Skin epidermis (tissue), 12 donors: Measurements from ENCODE around the gene NECTIN1.

Experiments
- H3K27ac ChIP-seq, 21 experiments: fragments of 200-600 bp; sonication (generic) in 11 of 21; one replicate each; pipeline ENCODE4 v1.5.0; 2020; ENCODE audit warnings: mild to moderate bottlenecking in 3 of 21, inconsistent platforms in 2 of 21, moderate library complexity in 2 of 21
- H3K4me3 ChIP-seq, 7 experiments: fragments of 200-600 bp; sonication (generic) in 2 of 7; one replicate each; pipeline ENCODE4 v1.5.0; 2020; ENCODE audit warnings: inconsistent platforms in 2 of 7, mild to moderate bottlenecking in 2 of 7, moderate library complexity in 1 of 7

Gene NECTIN1

GRCh38 chr11:119664063-119664572, 64.9 kb downstream of the NECTIN1 start:
- Histone ChIP-seq H3K4me3 (no peak overlapping the region), H3K27ac (peak overlapping the region in 1 of 21 experiments; percentile 14)

- H3K27ac ChIP-seq: no peak overlapping the region
- H3K4me3 ChIP-seq: no peak overlapping the region
Observed at GRCh38 chr11:119663279-119663678, 65.7 kb downstream of the NECTIN1 start.

GRCh38 chr11:119661226-119661625, 67.8 kb downstream of the NECTIN1 start:
- no peak overlapping the region for H3K27ac ChIP-seq
- H3K4me3 ChIP-seq: no peak overlapping the region

- no peak overlapping the region for H3K27ac ChIP-seq
- no peak overlapping the region for H3K4me3 ChIP-seq
Observed at GRCh38 chr11:119659971-119660723, 68.9 kb downstream of the NECTIN1 start.

DNA sequence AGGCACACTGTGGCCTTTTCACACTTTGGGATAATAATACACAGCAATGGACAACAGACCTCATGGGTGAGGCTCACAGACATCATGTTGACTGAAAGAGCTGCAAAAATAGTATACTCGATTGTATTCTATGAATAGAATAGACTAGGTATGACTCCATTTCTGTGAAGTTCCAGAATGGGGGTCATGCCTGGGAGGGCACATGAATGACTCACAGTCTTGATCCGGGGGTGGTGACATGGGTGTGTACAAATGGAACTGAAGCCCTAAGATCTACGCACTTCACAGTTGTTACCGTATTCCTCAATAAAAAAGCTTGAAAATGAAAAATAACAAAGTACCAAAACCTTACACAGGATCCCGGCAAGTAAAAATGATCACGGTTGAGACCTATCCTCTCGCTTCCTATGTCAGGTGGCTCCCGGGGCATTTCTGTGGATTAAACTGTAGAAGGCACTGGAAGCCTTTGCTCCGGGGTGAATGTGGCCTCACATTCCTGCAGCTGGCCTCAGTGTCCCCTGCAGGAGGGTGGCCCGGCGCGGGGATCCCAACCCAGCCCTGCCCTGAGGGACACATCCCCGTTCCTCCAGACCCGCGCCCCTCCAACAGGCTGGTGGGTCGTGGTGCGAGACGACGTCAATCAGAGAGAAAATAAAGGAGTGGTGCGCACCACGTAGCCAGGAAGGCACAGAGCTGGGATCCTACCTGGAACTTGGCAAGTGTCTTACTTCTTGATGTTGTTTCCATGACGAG, 75.9 kb downstream of the NECTIN1 start:
- H3K27ac ChIP-seq: no peak overlapping the region
- H3K4me3 ChIP-seq: no peak overlapping the region

- H3K27ac ChIP-seq: no peak overlapping the region
- H3K4me3 ChIP-seq: no peak overlapping the region
Observed at GRCh38 chr11:119651802-119652584, 77.0 kb downstream of the NECTIN1 start.

DNA sequence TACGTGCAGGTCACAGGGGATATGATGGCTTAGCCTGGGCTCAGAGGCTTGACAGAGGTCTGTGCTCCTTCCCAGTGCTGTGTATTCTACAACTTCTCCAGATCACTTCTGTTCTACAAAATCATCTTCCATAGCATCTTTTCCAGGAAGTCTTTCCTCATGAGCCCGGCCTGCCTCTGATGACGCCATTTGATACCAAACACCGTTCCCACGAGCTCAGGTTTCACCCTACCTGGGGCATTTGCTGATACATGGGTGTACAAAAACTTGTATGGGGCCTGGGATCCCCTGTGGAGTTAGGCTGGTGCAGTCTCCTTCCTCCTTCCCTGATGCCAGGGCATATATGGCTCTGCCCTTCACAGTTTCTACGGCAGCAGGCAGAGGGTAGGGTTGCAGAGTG, 78.7 kb downstream of the NECTIN1 start:
- Histone ChIP-seq H3K4me3 (no peak overlapping the region), H3K27ac (no peak overlapping the region)

DNA sequence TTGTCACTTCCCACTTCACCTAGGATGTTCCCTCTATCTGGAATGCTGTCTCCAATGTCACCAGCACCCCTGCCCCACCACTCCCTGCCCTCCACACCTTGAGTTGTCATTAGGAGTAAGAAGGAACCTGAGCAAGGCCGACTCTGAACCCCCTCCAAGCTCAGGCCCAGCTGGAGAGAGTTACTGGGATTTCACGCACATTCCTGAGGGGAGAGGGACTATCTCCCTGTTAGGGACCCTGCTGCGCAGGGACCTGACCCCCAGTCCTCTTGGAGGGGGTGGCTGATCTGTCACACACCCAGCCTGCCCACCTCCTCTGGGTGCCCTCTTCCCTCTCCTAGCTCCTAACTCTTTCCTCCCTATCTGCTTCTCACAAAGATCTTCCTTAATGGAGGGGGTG, 81.7 kb downstream of the NECTIN1 start:
- Histone ChIP-seq H3K27ac (no peak overlapping the region), H3K4me3 (no peak overlapping the region)

DNA sequence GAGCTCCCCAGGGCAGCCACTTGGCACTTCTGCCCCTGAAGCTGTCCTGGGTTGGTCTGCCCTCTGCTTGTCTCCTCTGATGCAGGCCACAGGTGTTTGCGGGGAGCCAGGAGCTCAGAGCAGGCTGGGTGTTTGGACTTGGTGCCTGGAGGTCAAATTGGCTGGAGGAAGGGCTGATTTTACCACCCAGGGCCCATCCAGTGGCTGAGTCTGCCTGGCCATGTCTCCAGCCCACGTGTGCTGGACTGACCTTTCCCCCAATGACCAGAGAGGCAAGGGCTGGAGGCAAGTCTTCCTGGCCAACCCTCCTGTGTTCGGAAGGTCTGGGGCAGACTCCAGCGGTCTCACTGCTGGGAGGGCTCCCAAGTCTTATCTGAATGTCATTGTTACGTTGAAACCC, 84.0 kb downstream of the NECTIN1 start:
- no peak overlapping the region for H3K27ac ChIP-seq
- no peak overlapping the region for H3K4me3 ChIP-seq

- Histone ChIP-seq H3K27ac (no peak overlapping the region), H3K4me3 (no peak overlapping the region)
Observed at GRCh38 chr11:119644502-119644901, 84.5 kb downstream of the NECTIN1 start.

DNA sequence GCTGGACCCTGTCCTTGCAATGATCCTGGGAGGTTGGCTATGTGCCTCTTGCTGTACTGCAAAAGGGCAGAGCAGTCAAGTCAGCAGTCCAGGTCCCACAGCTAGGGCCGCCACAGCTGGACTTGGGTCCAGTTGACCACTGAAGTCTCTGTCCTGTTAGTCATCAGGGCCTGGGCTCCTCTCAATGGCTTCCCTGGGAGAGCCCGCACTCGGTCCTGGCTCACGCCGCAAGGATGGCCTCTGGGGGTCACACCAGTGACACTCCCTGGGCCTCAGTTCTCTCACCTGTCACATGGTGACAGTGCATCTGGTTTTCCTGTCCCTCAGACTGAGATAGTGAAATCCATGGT, 85.1 kb downstream of the NECTIN1 start:
- H3K4me3 ChIP-seq: no peak overlapping the region
- H3K27ac ChIP-seq: no peak overlapping the region

GRCh38 chr11:119643212-119643875, 85.7 kb downstream of the NECTIN1 start:
- Histone ChIP-seq H3K27ac (no peak overlapping the region), H3K4me3 (no peak overlapping the region)

DNA sequence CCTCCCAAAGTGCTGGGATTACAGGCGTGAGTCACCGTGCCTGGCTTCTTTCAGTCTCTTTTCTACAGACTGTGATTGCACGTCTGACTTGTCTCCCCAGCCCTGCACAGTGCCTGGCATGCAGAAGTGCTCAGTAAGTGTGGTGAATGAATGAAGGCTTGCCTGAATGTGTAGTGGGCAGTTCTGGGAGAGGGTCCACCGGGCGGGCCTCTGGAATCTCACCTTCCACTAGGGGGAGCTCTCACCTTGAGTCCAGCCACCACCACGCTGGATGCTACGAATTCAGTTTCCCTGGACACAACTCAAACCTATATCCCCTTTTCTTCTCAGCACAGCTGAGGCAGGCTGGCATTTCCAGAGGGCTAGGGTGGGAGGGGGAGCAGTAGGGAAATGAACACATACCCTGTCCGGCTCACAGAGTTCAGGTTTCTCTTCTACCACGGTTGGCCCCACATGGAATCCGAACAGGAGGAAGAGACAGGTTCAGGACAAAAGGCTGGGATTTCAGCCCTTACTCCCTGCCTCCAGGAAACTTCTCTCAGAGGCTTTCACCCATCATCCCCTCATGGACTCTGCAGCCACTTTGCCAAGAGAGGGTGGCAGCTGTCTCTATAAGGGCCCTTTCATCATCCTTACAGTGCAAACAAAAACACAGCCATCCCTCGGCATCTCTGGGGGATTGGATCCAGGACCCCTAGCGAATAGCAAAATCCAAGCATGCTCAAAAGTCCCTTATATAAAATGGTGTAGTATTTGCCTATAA, 86.8 kb downstream of the NECTIN1 start:
- no peak overlapping the region for H3K27ac ChIP-seq

DNA sequence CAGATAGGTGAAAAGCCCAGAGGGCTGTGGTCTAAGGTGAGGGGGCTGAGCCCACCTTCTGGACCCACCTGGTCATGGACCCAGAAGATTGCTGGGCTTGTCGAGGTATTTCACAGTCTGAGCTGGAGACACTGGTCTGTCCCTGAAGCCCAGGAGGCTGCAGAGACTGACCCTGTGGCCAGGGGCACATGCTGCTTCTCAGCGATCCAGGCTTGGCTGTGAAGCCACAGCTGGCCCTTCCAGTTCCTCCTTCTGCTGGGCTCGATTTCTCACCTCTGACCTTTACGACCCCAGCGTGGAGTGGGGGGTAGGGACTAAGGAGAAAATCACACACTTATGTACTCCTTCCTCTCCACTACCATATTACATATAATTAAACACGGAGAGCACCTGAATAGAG, 88.5 kb downstream of the NECTIN1 start:
- Histone ChIP-seq H3K27ac (no peak overlapping the region), H3K4me3 (no peak overlapping the region)

More for the DNA sequence above, 86.8 kb downstream of the NECTIN1 start:
- no peak overlapping the region for H3K4me3 ChIP-seq

GRCh38 chr11:119639642-119640205, 89.3 kb downstream of the NECTIN1 start:
- Histone ChIP-seq H3K27ac (no peak overlapping the region), H3K4me3 (no peak overlapping the region)

GRCh38 chr11:119638851-119639250, 90.1 kb downstream of the NECTIN1 start:
- Histone ChIP-seq H3K4me3 (no peak overlapping the region), H3K27ac (no peak overlapping the region)

DNA sequence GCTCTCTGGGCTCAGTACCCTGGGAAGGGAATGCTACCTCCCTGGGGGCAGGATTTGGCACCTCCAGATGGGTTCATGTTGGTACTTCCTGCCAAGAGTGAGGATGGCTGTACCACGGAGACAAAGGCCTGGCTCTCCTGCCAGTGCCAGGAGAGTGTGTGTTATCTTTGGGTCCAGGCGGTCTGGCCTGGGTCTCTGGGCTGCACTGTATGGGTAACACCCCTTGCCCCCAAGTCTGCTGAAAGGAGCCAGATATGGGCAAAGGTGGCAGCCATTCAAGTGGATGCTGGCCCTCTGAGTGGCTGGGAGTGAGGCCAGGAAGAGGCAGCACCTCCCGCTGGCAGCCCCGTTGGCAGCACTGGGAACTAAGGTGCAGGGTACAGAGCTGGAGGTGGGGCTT, 91.5 kb downstream of the NECTIN1 start:
- H3K27ac ChIP-seq: no peak overlapping the region
- no peak overlapping the region for H3K4me3 ChIP-seq

DNA sequence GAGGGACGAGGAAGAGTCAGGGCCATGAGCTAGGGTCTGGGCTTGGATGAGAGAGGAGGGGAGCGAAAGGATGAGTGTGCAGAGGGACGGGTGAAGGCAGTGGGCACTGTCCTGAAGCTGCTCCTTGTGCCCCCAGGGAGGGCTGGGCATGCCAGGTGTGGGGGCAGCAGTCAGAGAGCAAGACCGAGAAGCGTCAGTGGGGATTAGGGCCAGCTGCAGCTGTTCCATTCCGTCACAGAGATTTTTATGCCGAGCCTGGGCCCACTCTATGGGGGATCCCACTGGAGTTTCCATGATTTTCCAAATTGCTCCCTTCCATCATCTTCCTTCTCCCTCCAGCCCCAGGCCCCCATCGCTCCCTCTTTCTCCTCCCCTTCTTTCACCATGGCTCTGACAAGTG, 93.2 kb downstream of the NECTIN1 start:
- Histone ChIP-seq H3K4me3 (no peak overlapping the region), H3K27ac (no peak overlapping the region)
